RKO (cell line): ENCODE results near the gene GPC5.
A peak's percentile ranks its signal among the peaks of the same experiment; 100 is the strongest.

ENCODE experiments used
- DNase-seq: peaks from one replicate; pipeline ENCODE4 v3.0.0-alpha.2; 2016; ENCODE audit warnings: low spot score

Gene GPC5

GRCh38 chr13:91539286-91540157 lies 141.1 kb downstream of the GPC5 start:
- DNase-seq = no peak

DNA sequence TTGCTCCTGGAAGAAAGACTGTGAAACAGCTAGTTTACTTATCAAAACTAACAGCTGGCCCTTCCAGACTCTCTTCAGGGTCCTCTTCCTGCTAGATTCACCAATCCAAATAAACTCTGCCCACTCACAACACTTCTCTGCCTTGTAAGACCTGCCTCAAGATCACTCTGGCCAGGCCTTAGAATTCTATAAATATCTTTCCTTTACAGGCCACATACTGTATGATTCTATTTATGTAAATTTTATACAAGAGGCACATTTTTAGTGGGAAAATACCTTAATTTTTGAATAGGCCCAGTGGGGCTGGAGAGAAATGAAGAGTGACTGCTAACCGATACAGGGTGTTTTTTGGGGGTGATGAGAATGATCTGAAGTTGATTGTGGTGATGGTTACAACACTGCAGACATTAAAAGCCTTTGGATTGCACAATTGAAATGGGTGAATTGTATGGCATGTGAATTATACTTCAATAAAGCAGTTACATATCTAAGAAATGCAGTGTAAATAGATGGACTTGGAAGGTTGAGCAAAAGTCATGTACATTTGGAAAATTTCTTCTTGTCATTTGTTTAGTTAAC lies 141.8 kb downstream of the GPC5 start:
- DNase-seq = no peak

GRCh38 chr13:91544723-91545122 lies 146.3 kb downstream of the GPC5 start:
- no peak for DNase-seq

DNA sequence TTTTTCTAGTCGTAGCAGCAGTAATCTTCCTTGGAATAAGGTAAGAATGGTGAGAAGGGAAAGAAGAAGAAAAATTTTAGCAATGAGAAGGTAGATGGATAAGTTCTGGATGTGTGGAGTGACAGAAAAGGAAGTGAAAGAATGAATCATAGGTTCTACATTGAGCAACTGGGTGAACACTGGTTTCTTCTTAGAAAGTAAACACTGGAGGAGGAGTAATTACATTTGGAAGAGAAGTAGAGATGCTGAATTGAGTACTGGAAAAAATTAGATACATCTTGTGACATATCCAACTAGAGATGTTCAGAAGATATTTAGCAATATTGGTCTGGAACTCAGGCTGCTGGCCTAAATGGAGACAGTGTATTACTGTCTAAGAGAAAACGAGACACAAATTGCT lies 148.5 kb downstream of the GPC5 start:
- DNase-seq = no peak

GRCh38 chr13:91553584-91553983 lies 155.2 kb downstream of the GPC5 start:
- no peak for DNase-seq

DNA sequence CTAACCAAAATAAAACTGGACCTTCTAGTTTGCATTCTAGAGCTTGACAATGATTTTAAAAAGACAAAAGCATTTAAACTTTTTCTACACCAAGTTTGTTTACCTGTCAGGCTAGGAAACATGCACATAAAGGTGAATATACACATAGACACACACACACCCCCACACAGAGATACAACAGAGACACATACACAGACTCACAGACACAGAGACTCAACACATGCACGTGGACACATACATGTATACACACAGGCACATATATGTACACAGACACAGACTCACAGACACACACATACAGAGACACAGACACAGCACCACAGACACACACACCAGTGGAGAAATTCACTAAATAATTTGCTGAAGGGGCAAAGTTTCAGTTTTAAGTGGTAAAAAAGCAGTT lies 155.7 kb downstream of the GPC5 start:
- DNase-seq = no peak

GRCh38 chr13:91557328-91558090 lies 159.1 kb downstream of the GPC5 start:
- no peak for DNase-seq

DNA sequence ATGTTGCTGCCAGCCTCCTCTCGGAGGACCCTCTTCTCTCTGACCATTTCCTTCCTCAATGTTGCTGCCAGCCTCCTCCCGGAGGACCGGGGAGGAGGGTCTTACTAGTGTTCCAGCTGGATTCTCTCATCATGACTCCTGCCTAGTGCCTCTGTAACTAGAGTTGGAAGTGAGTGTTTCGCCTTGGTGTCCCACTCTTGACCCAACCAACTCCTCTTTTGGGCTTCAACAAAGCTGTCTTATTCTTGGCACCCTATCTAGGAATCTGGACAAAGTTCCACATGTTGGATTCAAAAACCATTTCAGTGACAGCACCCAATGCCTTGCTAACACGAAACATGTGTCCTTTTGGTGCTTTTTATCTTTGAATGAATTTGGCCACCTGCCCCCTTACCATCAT lies 165.4 kb downstream of the GPC5 start:
- no peak for DNase-seq

- DNase-seq = no peak
These were observed 166.0 kb downstream of the GPC5 start for GRCh38 chr13:91564396-91564795.

GRCh38 chr13:91565296-91565695 lies 166.9 kb downstream of the GPC5 start:
- DNase-seq = no peak

- no peak for DNase-seq
These were observed 169.2 kb downstream of the GPC5 start for GRCh38 chr13:91567485-91568207.

- no peak for DNase-seq
These were observed 173.3 kb downstream of the GPC5 start for GRCh38 chr13:91571681-91572080.

- no peak for DNase-seq
These were observed 174.0 kb downstream of the GPC5 start for GRCh38 chr13:91572439-91572838.

GRCh38 chr13:91572944-91573598 lies 174.7 kb downstream of the GPC5 start:
- peak; percentile 14 for DNase-seq

DNA sequence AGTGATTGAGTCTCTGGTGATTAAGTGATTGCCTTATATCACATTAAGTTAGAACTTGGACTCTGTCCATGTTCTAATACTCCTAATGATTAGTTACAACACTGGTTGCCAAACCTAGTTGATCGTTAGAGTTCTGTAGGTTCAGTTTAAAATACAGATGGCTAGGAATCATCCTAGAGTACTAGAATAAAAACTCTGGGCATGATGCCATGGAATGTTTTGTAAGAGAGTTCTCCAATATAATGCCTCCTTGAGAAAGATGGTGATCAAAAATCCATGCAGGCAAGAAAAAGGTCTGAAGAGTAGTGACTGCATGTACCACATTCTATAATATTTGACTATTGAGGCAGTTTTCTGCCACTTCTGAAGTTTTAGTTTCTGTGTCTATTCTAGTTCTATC lies 176.3 kb downstream of the GPC5 start:
- DNase-seq = no peak

GRCh38 chr13:91576590-91576989 lies 178.2 kb downstream of the GPC5 start:
- DNase-seq = no peak

DNA sequence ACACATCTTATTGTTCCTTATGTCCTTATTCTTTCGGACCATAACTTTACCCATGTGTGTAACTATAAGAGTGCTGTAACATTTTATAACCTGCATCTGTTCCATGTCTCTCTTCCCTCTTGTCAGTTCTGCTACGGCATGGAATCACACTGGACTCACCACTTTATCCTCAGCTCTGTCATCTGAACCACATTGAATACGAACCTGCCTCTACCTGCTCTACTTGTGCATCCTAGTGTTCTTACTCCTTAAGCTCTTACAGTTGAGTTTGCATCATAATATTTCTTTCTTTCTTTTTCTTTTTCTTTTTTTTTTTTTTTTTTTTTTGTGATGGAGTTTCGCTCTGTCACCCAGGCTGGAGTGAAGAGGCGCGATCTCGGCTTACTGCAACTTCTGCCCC lies 180.9 kb downstream of the GPC5 start:
- DNase-seq = no peak

DNA sequence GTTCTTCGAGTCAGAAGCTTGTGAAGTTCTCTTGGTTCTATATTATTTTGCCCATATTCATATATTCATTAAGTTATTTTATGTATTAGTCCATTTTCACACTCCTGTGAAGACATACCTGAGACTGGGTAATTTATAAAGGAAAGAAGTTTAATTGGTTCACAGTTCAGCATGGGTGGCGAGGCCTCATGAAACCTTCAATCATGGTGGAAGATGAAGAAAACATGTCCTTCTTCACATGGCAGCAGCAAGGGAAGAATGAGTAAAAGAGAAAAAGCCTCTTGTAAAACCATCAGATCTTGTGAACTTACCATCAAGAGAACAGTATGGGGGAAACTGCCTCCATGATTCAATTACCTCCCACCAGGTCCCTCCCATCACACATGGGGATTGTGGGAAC lies 182.3 kb downstream of the GPC5 start:
- DNase-seq = no peak

DNA sequence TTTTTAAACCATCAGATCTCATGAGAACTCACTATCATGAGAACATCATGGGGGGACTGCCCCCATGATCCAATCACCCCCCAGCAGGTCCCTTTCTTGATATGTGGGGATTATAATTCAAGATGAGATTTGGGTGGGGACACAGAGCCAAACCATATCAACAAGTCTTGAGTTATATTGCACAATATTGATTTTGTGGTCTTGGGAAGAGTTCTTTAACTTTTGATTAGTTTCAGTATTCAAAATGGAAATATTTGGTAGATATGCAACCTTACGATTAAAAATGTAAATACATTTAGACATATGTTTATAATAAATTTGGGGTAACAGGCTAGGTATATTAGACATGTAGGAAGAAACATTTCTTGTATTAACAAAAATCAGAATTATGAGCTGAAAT lies 188.2 kb downstream of the GPC5 start:
- DNase-seq = no peak

- no peak for DNase-seq
These were observed 190.1 kb downstream of the GPC5 start for GRCh38 chr13:91588541-91588940.

GRCh38 chr13:91592056-91593014 lies 193.9 kb downstream of the GPC5 start:
- DNase-seq = no peak
